Breast epithelium (tissue), 4 donors: ENCODE data around the gene RPP38. TPM values are rescaled to one million over a fixed set of nuclear protein-coding genes. Genes with fewer than 3 reads are reported as not detected.

Experiments
- DNase-seq, 2 donors: peaks; one replicate each; pipeline ENCODE4 v3.0.0-alpha.2; 2019; ENCODE audit warnings: low spot score in 2 of 2
- H3K27ac ChIP-seq, 2 donors: fragments of 200-600 bp; sonication (generic) in 1 of 2; one replicate each; pipeline ENCODE4 v1.5.1; 2016 to 2019; ENCODE audit warnings: mild to moderate bottlenecking in 1 of 2
- H3K27me3 ChIP-seq, 2 donors: fragments of 200-600 bp; sonication (generic) in 1 of 2; one replicate each; pipeline versions ENCODE4 v1.5.1 to v1.6.0; 2017 to 2019; ENCODE audit warnings: control low read depth in 1 of 2, mild to moderate bottlenecking in 1 of 2
- H3K36me3 ChIP-seq: fragments of 200-600 bp; one replicate; pipeline ENCODE4 v1.5.1; 2019
- H3K4me1 ChIP-seq, 2 donors: fragments of 200-600 bp; sonication (generic); one replicate each; pipeline ENCODE4 v1.5.1; 2016 to 2019; ENCODE audit warnings: control low read depth in 1 of 2
- H3K4me3 ChIP-seq, 3 donors: fragments of 200-600 bp; sonication (generic); 1 replicate in 2 of 3; 2 replicates in 1 of 3; pipeline ENCODE4 v1.5.1; 2016 to 2019; ENCODE audit warnings: mild to moderate bottlenecking in 3 of 3, moderate library complexity in 2 of 3
- H3K9me3 ChIP-seq, 2 donors: fragments of 200-600 bp; sonication (generic) in 1 of 2; one replicate each; pipeline ENCODE4 v1.5.1; 2016 to 2019; ENCODE audit warnings: control low read depth in 1 of 2
- POLR2A ChIP-seq: fragments of 450-650 bp; IDR thresholded peaks from one replicate; pipeline ENCODE4 v1.6.1; 2016; ENCODE audit warnings: antibody characterized with exemption, mild to moderate bottlenecking, moderate library complexity
- POLR2AphosphoS5 ChIP-seq, 3 donors: sonication (generic); formaldehyde crosslinking; IDR thresholded peaks; one replicate each; pipeline ENCODE4 v1.6.1; 2017; ENCODE audit warnings: antibody characterized with exemption in 3 of 3
- intact Hi-C: fragments of 100-400 bp; cut with DNase I; formaldehyde crosslinking; loops from one replicate; pipeline ENCODE4 v1.15.1; 2023; ENCODE audit warnings: low total_unique reads
- total RNA-seq, 3 donors: library from RNA; depleted of rRNA; stranded (reverse); fragments of >200 nt; gene quantifications; one replicate each; pipeline ENCODE4 v1.1.0, GENCODE V29; 2016
- TF ChIP-seq, protein P1 (sequence below), 3 donors: fragments of 450-650 bp; IDR thresholded peaks; one replicate each; pipeline ENCODE4 v1.5.1; 2016 to 2017; ENCODE audit warnings: antibody characterized with exemption in 3 of 3, mild to moderate bottlenecking in 3 of 3, moderate library complexity in 3 of 3

RPP38 gene
- total RNA-seq, 3 donors from 2014 or later = 10.6 to 17.4 (median 16.8) TPM

GRCh38 chr10:15091418-15091817 is 5.7 kb upstream of the RPP38 start:
- H3K4me3 ChIP-seq = no peak overlapping the region
- no peaks in the 10 kb centered on the region for H3K9me3 ChIP-seq
- no peak overlapping the region for H3K27ac ChIP-seq
- peaks cover 0 to 4% of the 10 kb centered on the region in 2 donors for H3K4me1 ChIP-seq
- H3K36me3 ChIP-seq = no peaks in the 10 kb centered on the region
- no peaks in the 10 kb centered on the region for H3K27me3 ChIP-seq
- DNase-seq = no peak
- intact Hi-C loops = loop anchor here (10.0 kb wide), 1 partner anchor 137 kb away; the partner anchor contains the start of genes DCLRE1C and MEIG1
- no peak for TF ChIP-seq POLR2AphosphoS5 (IDR thresholded peaks at IDR 0.05)

DNA sequence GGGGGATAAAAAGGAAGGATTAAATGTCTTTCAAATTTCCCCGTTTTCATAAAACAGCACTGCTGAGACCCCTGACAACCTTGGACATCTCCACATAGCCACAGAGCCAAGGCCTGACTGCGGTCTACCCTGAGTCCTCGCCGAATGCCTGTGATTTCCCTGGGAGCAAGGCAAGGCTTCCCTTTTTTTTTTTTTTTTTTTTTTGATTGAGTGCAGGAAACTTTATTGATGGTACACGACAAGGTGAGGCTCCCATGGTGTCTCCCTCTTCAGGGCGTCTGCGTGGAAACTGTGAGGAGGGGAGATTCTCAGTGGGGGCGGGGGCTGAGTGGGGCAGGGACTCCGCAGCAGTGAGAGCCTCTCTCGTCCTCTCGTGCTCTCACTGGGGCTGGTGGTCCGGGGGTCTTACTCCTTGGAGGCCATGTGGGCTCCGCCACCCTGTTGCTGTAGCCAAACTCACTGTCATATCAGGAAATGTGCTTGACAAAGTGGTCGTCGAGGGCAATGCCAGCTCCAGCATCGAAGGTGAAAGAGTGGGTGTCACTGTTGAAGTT is 4.2 kb upstream of the RPP38 start:
- Histone ChIP-seq H3K9me3 (no peaks in the 10 kb centered on the region), H3K4me1 (peaks cover 0 to 6% of the 10 kb centered on the region in 2 donors), H3K4me3 (no peak overlapping the region), H3K27me3 (no peaks in the 10 kb centered on the region), H3K27ac (no peak overlapping the region), H3K36me3 (no peaks in the 10 kb centered on the region)
- no peak for DNase-seq
- TF ChIP-seq, protein P1, sequence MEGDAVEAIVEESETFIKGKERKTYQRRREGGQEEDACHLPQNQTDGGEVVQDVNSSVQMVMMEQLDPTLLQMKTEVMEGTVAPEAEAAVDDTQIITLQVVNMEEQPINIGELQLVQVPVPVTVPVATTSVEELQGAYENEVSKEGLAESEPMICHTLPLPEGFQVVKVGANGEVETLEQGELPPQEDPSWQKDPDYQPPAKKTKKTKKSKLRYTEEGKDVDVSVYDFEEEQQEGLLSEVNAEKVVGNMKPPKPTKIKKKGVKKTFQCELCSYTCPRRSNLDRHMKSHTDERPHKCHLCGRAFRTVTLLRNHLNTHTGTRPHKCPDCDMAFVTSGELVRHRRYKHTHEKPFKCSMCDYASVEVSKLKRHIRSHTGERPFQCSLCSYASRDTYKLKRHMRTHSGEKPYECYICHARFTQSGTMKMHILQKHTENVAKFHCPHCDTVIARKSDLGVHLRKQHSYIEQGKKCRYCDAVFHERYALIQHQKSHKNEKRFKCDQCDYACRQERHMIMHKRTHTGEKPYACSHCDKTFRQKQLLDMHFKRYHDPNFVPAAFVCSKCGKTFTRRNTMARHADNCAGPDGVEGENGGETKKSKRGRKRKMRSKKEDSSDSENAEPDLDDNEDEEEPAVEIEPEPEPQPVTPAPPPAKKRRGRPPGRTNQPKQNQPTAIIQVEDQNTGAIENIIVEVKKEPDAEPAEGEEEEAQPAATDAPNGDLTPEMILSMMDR (IDR thresholded peaks at IDR 0.05) = no peak
- TF ChIP-seq POLR2A (no peak), POLR2AphosphoS5 (IDR thresholded peaks at IDR 0.05) (no peak)
- intact Hi-C loops = loop anchor here (10.0 kb wide), 1 partner anchor 138 kb away; the partner anchor contains the start of genes DCLRE1C and MEIG1

DNA sequence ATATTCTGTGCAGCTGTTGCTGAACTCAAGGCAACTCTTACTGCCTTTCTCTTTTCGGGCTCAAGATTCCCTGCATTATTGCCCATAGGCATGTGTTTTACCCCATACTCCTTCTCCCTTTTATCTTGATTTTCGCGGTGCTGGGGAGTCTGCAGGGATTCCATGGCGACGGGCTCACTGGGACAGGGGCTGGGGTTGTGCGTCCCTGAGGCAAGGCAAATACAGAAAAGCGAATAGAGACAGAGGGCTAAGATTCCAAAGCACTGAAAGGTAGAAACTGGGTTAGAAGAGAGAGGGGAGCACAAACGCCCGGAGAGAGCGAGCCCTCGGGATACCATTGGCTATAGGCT is 519 bp upstream of the RPP38 start:
- peaks cover 0 to 9% of the 10 kb centered on the region in 2 donors for H3K4me1 ChIP-seq
- intact Hi-C loops = loop anchor here (10.0 kb wide), 1 partner anchor 142 kb away; the partner anchor contains the start of genes DCLRE1C and MEIG1
- H3K9me3 ChIP-seq = no peaks in the 10 kb centered on the region
- peak overlapping the region; percentile 95 to 96 for H3K27ac ChIP-seq
- H3K4me3 ChIP-seq = peak overlapping the region; percentile 79 to 92 (median 92)
- no peaks in the 10 kb centered on the region for H3K27me3 ChIP-seq
- TF ChIP-seq, protein P1 (IDR thresholded peaks at IDR 0.05) = no peak
- TF ChIP-seq POLR2A (no peak), POLR2AphosphoS5 (IDR thresholded peaks at IDR 0.05) (no peak)
- DNase-seq = no peak
- no peaks in the 10 kb centered on the region for H3K36me3 ChIP-seq

DNA sequence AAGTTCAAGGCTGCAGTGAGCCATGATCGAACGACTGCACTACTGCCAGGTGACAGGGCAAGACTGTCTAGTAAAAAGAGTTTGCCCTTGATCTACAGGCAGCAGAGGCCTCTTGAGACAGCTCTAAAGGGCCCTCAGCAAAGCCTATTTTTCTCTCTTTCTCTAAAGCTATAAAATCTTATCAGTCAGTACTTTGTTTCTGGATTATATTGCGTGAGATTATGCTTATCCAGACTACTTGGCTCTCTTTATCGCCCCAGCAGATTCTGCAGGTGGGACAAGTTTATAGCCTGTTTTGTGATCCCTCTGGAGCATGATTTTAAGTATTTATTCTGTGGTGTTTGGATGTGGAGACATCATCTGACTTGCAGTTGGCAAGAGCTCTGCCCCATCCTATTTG is 2.7 kb downstream of the RPP38 start:
- no peak overlapping the region for H3K27ac ChIP-seq
- no peak overlapping the region for H3K4me3 ChIP-seq
- H3K27me3 ChIP-seq = no peaks in the 10 kb centered on the region
- H3K9me3 ChIP-seq = no peaks in the 10 kb centered on the region
- intact Hi-C loops = loop anchor here (10.0 kb wide), 1 partner anchor 145 kb away; the partner anchor contains the start of genes DCLRE1C and MEIG1
- peaks cover 0 to 9% of the 10 kb centered on the region in 2 donors for H3K4me1 ChIP-seq
- peaks cover 1% of the 10 kb centered on the region for H3K36me3 ChIP-seq
- TF ChIP-seq POLR2A (no peak), POLR2AphosphoS5 (IDR thresholded peaks at IDR 0.05) (no peak)
- TF ChIP-seq, protein P1 (IDR thresholded peaks at IDR 0.05) = no peak
- no peak for DNase-seq

DNA sequence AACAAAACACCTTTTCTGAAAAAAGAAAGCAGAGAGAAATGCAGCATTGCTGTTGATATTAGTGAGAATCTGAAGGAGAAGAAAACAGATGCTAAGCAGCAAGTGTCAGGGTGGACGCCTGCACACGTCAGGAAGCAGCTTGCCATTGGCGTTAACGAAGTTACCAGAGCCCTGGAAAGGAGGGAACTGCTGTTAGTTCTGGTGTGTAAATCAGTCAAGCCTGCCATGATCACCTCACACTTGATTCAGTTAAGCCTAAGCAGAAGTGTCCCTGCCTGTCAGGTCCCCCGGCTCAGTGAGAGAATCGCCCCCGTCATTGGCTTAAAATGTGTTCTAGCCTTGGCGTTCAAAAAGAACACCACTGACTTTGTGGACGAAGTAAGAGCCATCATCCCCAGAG is 6.4 kb downstream of the RPP38 start:
- H3K9me3 ChIP-seq = no peaks in the 10 kb centered on the region
- H3K4me3 ChIP-seq = no peak overlapping the region
- no peaks in the 10 kb centered on the region for H3K4me1 ChIP-seq
- no peak for DNase-seq
- intact Hi-C loops = no loop called here
- no peak overlapping the region for H3K27ac ChIP-seq
- TF ChIP-seq POLR2AphosphoS5 (IDR thresholded peaks at IDR 0.05) = no peak
- TF ChIP-seq, protein P1 (IDR thresholded peaks at IDR 0.05) = no peak
- TF ChIP-seq POLR2A = no peak
- peaks cover 5% of the 10 kb centered on the region for H3K36me3 ChIP-seq
- no peaks in the 10 kb centered on the region for H3K27me3 ChIP-seq
